ENCODE measurements around the gene FOXQ1. TPM values are rescaled to one million over a fixed set of nuclear protein-coding genes. Genes with fewer than 3 reads are reported as not detected.
A peak's percentile ranks its signal among the peaks of the same experiment; 100 is the strongest.

Gene FOXQ1, protein sequence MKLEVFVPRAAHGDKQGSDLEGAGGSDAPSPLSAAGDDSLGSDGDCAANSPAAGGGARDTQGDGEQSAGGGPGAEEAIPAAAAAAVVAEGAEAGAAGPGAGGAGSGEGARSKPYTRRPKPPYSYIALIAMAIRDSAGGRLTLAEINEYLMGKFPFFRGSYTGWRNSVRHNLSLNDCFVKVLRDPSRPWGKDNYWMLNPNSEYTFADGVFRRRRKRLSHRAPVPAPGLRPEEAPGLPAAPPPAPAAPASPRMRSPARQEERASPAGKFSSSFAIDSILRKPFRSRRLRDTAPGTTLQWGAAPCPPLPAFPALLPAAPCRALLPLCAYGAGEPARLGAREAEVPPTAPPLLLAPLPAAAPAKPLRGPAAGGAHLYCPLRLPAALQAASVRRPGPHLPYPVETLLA
- total RNA-seq: not detected in 2 replicates

DNA sequence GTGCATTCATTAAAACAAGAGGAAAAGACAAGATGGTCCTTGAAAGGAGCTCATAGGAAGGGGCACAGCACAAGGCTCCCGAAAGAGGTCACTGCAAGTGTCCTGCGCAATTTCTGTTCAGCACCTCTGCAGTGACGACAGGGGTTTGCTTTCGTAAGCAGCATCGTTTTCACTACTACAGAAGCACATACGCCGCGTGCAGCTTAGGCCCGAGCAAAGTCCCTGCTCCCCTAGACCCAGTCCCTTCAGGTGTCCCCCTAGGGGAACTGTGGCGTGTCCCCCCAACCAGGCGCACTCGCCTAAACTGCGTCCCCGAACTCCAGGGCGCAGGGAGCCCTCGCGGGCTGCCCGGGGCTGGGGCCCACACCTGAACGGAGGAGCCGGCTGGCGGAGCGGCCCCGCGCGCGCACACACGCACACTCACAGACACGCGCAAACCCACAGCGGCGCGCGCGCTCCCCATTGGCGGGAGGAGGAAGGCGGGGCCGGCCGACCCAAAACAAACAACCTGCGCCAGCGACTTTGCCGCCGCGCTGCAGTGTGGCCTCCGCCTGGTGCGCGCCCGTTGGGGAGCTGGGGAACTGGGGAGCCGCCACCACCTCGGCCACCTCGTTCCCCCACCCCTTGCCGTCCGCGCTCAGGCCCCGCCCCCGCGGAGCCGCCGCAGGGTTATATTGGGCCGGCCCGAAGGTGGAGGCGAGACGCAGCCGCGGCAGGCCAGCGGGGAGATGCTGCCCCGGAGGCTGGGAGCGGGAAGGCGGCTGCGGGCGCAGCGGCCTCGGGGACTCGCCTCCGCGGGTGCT lies at the start of gene FOXQ1:
Gene FOXQ1 (plus strand): TSS at position 699 of the 803 bp plus-strand sequence. CDS start 607 bp downstream, outside the sequence.
- peak in 1 of 2 donors; percentile 8 for DNase-seq (ENCODE audit: low read depth in 2 of 2)

DNA sequence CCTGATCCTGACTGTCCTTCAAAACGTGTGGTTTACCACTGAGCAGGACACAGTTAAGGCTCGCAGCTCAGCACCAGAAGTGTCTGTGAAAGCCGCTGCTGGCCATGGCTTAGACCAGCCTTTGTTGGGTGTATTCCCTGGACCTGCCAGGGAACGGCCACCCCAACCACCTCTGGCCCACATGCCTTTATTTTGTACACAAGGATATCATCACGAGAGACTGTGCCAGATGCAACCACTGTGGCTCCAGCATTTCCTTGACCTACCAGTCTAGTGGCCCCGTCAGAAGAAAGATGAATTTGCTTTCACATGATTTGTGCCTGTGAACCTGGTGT lies 49.2 kb upstream of the FOXQ1 start:
- DNase-seq (ENCODE audit: low read depth in 2 of 2): no peak

DNA sequence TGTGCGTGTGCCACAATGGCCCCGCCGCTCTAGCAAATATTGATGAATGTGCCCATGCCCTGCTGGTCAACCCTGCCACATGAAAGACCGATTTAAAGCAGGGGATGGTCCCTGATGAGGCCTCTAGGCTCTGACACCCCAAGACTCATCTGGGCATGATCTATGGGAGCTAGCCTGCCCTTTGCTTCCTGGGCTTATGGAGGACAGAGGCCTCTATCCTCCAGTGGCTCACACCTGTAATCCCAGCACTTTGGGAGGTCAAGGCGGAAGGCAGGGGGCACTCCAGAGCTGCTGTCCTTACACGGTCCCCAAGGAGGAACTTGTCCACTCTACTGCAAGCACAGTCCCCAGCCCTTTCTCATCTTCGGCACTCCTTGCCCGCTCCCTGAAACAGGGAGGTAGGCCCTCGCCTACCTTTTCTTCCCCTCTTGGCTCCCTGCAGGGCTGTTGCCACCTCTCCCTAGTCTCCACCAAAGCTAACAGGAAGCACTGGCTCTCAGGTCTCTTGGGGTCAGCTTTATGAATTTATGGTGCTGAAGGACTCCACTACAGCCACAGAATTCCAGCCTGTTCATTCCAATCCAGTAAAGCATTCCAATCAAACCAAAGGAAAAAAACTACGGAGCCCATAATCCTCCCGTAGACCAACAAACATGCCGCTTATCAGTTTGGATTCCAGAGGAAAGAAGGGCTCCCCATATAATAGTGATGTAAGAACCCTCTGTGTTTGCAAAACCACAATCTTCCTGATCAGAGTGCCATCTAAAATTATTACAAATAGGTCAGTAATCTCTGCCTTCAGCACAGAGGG lies 48.7 kb upstream of the FOXQ1 start:
- DNase-seq (ENCODE audit: low read depth in 2 of 2): no peak

DNA sequence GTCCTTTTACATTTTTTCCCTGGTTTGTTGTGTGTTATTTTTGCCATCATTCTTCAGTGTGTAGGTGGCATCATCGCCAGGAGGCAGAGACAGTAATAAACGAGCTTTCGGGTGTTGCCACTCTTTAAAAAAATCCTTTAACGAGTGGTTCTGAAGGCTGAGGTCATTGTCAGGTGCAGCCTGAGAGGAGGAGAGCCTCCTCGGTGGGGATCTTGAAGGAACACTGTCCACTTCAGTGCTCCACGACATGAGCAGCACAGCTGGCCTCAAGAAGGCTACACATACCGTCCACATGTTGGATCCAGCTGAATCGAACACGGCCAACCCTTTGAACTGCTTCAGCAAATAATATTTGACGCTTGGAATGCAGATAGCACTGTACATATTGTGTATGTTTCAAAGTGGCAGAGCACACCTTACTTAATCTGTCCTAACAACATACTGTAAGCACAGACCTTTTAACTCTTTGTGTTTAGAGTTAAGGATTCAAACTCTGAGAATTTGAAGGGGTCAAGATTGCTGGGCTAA lies 48.0 kb upstream of the FOXQ1 start:
- no peak for DNase-seq (ENCODE audit: low read depth in 2 of 2)

DNA sequence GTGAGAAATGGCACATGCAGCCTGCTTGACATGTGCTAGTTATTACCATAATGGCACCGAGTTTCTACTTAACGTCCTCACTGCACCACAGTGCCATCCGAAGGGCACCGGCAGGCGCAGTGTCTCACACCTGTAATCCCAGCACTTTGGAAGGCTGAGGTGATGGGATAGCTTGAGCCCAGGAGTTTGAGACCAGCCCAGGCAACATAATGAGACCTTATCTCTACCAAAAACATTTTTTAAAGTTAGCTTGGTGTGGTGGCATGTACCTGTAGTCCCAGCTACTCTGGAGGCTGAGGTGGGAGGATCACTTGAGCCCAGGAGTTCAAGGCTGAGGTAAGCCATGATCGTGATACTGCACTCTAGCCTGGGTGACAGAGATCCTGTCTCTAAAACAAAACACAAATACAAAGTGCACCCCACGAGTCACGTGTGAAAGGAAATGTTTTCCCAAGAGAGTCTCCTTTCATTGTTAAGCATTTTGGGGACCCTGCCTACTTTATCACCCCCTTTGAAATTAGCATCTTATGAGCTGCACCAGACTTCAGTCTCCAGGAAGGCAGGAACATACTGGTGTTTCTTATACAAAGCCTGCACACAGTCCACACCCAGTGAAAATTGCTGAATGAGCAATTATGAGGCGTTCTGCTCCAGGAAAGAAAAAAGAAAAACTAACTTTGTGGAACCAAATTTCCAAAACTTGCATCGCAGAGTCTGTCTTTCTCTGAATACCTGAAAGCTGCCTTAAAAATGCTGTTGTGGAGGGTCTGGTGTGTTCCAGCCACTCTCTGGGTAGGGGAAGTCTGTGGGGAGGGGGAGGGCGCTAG lies 47.1 kb upstream of the FOXQ1 start:
- no peak for DNase-seq (ENCODE audit: low read depth in 2 of 2)

DNA sequence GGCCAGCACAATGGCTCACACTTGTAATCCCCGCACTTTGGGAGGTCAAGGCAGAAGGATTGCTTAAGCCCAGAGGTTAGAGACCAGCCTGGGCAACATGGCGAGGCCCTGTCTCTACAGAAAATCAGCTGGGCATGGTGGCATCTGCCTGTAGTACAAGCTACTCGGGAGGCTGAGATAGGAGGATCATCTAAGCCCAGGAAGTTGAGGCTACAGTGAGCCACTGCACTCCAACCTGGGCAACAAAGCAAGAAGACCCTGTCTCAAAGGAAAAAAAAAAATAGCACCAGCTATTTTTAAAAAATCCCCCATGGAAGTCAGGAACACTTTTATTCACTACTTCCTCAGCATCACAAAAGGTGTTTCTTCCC lies 45.2 kb upstream of the FOXQ1 start:
- DNase-seq (ENCODE audit: low read depth in 2 of 2): no peak

DNA sequence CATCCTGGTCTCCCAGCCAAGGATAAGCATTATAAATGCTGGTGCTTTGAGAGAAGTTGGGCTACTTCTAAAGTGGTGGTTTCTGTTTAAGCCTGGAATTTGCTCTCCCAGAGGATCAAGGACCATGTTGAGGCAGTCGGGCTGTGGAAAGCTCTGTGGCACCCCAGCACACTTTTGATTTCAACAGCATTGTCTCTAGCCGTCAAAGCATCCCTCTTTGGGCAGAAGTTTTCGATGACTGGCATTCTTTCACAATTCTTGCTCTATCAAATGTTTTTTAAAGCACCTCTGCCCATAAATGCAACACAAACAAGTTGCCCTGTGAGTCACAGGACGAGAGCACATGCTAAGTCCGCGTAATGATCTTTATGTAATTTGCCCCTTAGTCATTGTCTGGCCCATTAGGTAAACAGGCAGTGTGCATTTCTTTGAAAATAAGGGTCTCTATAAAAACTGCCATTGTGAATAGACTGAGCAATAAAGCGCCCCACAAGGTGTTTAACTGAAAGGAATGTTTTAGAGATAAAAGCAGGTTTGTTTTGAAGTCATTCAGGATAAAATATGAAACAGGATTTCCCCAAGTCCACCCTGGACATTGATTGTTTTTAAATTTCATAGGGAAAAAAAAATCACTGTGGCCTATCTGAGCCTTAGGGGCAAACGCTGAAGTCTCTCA lies 44.7 kb upstream of the FOXQ1 start:
- no peak for DNase-seq (ENCODE audit: low read depth in 2 of 2)

DNA sequence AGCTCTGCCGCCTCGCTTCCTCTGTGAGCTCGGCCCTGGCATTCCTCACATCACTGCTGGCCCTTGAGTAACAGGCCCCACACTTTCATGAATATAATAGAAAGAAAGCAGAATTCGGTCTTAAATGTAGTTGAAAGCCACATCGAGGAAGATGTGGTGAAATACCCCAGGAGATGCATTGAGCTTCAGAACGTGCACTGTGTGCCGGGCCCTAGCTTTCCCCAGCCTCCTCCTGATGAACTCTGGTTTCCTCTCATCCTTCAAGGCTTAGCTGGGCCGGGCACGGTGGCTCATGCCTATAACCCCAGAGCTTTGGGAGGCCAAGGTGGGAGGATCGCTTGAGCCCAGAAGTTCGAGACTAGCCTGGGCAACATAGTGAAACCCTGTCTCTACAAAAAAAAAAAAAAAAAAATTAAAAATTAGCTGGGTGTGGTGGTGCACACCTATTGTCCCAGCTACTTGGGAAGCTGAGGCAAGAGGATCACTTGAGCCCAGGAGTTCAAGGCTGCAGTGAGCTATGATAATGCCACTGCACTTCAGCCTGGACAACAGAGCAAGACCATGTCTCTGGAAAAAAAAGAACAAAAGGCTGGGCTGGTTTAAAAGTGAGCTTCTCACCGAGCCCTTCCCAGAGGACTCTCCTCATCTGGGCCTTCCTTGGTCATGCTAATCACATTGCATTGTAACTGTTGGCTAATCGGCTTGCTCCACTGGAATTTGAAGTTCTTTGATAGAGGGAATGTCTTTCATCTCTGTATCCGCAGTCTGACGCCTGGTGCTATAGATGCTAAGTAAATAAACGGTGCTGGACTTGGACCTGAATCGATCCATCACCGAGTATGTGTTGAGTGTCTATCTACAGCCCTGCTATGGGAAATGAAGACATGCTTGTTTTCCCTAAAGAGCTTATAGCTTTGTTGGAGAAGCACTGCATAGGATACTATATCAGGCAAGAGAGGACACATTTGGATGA lies 43.8 kb upstream of the FOXQ1 start:
- DNase-seq (ENCODE audit: low read depth in 2 of 2): no peak

DNA sequence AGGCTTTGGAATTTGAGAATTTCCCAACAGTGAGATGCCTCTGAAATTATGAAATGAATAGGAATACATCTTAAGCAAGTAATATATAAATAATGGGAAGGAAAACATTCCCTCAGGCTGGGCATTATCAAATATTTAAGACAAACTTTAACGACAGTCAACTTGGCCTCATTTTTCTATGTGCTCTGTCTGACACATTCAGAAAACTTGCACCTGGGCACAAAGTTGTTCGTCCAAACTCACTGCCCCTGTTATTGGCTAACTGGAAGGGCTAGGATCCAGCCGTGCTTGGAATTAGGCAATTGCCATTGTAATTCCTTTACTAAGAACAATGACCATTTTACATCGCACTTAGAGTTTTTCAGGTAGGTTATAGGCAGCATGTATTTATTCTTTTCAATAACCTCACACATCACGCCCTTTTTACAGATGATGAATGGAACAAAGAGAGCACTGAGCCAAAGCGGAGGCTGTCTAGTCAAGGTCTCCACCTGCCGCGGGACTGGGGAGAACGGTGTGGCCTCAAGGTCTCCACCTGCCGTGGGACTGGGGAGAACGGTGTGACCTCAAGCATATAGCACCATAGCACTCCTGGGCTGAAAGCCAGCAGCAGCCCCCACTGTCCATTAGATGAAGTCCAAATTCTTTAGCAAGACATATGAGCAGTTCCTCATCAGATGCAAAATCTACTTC lies 40.7 kb upstream of the FOXQ1 start:
- DNase-seq (ENCODE audit: low read depth in 2 of 2): no peak

DNA sequence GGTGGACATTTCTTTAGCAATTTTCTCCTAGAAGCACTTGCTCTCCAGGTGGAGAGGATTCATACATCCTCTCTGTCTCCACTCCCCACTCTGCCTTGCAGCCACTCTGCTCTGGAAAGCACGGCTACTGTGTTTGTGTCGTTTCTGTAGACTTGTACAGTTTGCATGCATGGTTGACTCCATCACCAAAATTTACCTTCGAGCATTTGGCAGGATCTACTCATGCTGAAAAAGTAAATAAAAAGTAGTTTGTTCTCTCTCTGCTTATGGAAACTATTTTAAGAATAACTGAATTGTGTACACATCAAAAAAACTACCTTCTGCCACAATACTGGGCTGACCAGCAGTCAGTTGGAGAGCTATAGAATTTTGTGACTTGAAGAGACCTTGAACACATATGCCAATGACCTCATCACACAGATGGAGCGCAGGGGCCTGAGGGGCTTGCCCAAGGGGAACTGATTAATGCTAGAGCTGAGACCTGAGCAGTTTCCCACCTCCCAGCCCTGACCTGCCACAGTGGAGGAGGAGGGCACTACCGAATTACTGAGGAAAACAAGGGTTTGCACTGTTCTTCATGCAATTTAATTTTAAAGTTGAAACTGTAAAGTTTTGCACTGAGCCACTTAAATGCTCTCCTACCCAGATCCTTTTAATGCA lies 33.7 kb upstream of the FOXQ1 start:
- DNase-seq (ENCODE audit: low read depth in 2 of 2): no peak

DNA sequence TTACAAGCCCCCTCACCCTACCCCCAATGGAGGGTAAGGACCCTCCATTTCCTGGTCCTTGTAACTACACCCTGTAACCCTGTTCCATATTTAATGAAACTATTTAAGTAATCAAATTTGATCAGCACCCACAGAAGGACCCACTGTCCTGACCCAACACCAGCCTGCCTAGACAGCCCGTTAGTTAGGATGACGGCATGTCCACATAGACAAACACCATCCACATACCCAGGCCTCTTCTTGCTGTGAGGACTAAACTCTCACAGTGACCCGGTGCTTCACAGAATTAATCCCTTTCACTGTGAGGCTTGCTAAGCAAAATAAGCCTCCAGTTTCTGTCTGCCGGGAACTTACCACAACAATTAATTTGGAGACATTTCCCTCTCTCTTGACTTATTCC lies 32.8 kb upstream of the FOXQ1 start:
- DNase-seq (ENCODE audit: low read depth in 2 of 2): no peak

DNA sequence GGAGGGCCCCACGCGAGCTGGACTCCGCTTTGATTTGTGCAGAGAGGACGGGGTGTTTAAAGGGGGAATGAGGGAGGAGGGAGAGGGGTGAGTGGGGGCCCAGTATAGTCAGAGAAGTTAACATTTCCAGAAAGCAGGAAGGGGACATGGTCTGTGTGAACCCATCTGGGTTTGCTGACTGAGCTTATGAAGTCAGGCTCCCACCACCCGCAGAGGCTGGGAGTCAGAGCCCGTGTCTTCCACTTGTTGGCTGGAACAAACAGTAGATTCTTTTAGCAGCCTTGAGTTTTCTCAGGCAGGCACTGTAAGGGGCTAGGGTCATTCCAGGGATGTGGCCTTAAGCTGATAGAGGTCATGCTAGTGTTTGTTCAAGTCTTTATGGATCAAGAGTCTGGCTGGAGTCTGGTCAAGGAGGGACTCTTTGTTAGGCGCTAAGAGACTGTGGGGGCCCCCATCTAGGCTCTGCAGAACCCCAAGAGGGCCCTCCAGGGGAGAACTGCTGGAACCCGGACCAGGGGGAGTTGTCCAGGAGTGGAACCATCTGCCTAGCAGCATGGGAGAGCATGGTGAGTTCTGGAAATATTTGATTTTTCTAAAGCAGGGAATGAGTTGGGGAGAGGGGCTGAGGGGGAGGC lies 31.1 kb upstream of the FOXQ1 start:
- DNase-seq (ENCODE audit: low read depth in 2 of 2): no peak

DNA sequence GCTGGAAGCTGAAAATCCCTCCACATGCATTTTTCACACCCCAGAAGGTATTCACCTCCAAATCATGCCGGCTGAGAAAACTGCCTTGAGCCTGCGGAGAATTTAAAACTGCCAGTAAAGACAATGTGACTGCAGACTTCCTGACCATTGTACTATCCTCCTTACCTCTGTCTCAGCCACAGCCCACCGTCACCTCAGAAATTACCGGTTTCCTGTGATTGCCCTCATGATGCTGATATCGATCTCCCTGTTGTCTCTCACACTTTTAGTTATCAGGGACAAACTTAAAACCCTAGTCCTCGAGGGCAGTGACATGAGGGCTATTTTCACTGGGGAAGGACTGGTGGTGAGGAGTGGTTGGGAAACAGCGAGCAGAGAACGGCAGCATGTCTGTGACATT lies 30.2 kb upstream of the FOXQ1 start:
- no peak for DNase-seq (ENCODE audit: low read depth in 2 of 2)

DNA sequence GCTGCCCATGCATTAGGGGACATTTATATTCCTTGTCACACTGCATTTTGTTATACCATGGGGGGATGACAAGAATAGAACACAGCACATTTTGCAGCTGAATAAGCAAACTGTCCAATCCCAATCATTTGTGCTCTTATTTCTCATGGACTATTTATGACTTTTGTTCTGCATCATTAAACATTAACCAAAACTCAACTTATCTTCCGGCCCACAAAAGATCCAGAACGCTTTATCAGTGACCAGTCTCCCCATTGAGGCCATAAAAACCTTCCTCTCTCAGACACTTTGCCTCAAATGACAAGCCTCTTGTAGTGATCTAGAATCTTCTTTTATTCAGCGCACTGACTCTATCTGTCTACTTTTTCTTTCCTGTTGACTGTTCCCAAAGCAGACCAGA lies 28.4 kb upstream of the FOXQ1 start:
- DNase-seq (ENCODE audit: low read depth in 2 of 2): no peak

DNA sequence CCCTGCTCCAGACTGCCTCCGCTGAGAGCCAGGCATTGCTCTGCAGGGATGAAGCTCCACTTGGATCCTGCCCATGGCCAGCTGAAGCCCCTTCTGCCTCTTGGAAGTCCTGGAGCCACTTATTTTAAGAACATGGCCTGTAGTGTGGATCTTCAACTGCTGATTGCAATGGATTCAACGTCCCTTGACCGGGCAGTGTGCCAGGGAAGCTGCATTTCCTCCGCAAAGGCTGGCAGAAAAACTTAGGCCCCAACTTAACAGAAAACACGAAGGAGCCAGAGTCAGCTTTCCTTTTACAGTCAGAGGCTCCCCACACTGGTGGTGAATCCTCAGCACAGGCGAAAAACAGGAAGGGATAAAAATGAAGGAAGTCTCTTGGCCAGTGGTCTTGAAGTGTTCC lies 26.3 kb upstream of the FOXQ1 start:
- no peak for DNase-seq (ENCODE audit: low read depth in 2 of 2)

DNA sequence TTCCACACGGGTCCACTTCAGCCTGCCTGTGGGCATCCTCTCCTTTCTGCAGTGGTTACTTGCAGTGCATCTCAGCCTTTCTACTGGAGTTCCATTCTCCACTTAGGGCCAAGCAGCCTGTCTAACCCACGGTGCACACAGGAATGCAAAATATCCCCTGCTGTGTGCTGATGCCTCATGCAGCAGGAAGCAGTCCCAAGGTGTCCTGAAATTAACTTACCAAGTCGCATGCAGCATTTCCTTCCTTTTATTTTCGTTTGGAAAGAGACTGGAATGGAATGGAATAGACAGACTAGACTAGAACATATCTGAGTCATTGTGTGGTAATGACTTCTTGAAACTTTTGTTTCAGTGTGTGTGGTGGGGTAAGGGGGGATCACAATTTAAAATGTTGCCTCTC lies 25.9 kb upstream of the FOXQ1 start:
- DNase-seq (ENCODE audit: low read depth in 2 of 2): peak in 1 of 2 donors; percentile 8

DNA sequence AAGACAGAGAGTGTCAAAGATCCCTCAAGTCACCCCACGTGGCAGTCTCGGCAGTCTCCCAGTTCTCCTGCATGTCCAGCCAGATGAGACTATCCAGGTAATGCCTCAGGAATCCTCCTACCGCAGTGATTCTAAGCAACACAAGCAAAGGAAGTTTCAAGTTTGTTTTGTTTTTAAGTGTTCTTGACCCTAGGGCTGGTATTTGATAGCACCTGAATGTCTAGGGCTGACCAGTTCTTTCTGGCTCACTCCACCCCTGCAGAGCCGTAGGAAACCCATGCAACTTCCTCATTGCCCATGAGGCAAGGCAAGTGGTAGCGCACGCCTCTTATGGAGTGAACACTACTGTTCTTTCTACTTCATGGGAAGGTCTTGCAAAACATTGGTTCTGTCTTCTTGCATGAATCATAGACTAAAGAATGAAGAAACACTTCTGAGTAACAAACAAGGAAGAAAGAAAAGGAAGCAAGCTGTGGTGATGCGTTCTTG lies 24.8 kb upstream of the FOXQ1 start:
- peak in 1 of 2 donors; percentile 5 for DNase-seq (ENCODE audit: low read depth in 2 of 2)
